IPS-15b (cell line): Measurements from ENCODE around the gene DYRK1B.

Experiments used
- H3K27me3 ChIP-seq: one replicate; pipeline ENCODE4 v1.6.1; 2013; ENCODE audit warnings: low read length; ENCODE audit not compliant: control insufficient read depth, insufficient read depth
- H3K36me3 ChIP-seq: one replicate; pipeline ENCODE4 v1.6.1; 2013; ENCODE audit warnings: low read length; ENCODE audit not compliant: control insufficient read depth, insufficient read depth
- H3K4me1 ChIP-seq: one replicate; pipeline ENCODE4 v1.6.1; 2013; ENCODE audit warnings: mild to moderate bottlenecking, low read length; ENCODE audit not compliant: control insufficient read depth, insufficient read depth
- H3K4me3 ChIP-seq: one replicate; pipeline ENCODE4 v1.5.1; 2013; ENCODE audit warnings: low read depth, low read length
- H3K9ac ChIP-seq: one replicate; pipeline ENCODE4 v1.6.1; 2013; ENCODE audit warnings: low read depth, mild to moderate bottlenecking, low read length
- H3K9me3 ChIP-seq: one replicate; pipeline ENCODE4 v1.6.1; 2013; ENCODE audit warnings: mild to moderate bottlenecking, low read length; ENCODE audit not compliant: control insufficient read depth, insufficient read depth

Gene DYRK1B

GRCh38 chr19:39873385-39873784 is 39.4 kb upstream of the DYRK1B start:
- no peak overlapping the region for H3K9ac ChIP-seq
- peaks cover 3% of the 10 kb centered on the region for H3K4me1 ChIP-seq
- H3K4me3 ChIP-seq: no peak overlapping the region
- H3K27me3 ChIP-seq: peaks cover 4% of the 10 kb centered on the region
- no peaks in the 10 kb centered on the region for H3K9me3 ChIP-seq
- H3K36me3 ChIP-seq: no peaks in the 10 kb centered on the region

GRCh38 chr19:39871886-39872866 is 38.2 kb upstream of the DYRK1B start:
- Histone ChIP-seq H3K36me3 (no peaks in the 10 kb centered on the region), H3K4me1 (peaks cover 3% of the 10 kb centered on the region), H3K9me3 (no peaks in the 10 kb centered on the region), H3K9ac (no peak overlapping the region), H3K27me3 (peaks cover 4% of the 10 kb centered on the region), H3K4me3 (no peak overlapping the region)

GRCh38 chr19:39871362-39871761 is 37.4 kb upstream of the DYRK1B start:
- no peaks in the 10 kb centered on the region for H3K9me3 ChIP-seq
- H3K36me3 ChIP-seq: no peaks in the 10 kb centered on the region
- peaks cover 3% of the 10 kb centered on the region for H3K4me1 ChIP-seq
- no peak overlapping the region for H3K4me3 ChIP-seq
- peaks cover 4% of the 10 kb centered on the region for H3K27me3 ChIP-seq
- no peak overlapping the region for H3K9ac ChIP-seq

- H3K27me3 ChIP-seq: peaks cover 4% of the 10 kb centered on the region
Measured at GRCh38 chr19:39870171-39870971, 36.4 kb upstream of the DYRK1B start.

DNA sequence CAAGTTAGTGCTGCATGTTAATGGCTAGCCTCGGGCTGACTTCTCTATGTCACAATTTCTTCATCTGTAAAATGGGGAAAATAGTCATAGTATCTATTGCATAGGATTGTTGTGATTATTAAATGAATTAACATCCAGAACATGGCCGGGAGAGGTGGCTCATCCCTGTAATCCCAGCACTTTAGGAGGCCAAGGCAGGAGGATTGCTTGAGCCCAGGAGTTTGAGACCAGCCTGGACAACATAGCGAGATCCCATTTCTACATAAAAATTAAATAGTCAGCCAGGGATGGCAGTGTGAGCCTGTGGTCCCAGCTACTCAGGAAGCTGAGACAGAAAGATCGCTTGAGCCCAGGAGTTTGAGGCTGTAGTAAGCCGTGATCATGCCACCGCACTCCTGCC is 34.0 kb upstream of the DYRK1B start:
- Histone ChIP-seq H3K9ac (no peak overlapping the region), H3K4me3 (no peak overlapping the region), H3K4me1 (peaks cover 3% of the 10 kb centered on the region), H3K27me3 (peaks cover 4% of the 10 kb centered on the region), H3K9me3 (no peaks in the 10 kb centered on the region), H3K36me3 (no peaks in the 10 kb centered on the region)

More at GRCh38 chr19:39870171-39870971, 36.4 kb upstream of the DYRK1B start:
- no peaks in the 10 kb centered on the region for H3K36me3 ChIP-seq
- H3K9me3 ChIP-seq: no peaks in the 10 kb centered on the region
- no peak overlapping the region for H3K9ac ChIP-seq
- peaks cover 3% of the 10 kb centered on the region for H3K4me1 ChIP-seq
- H3K4me3 ChIP-seq: peak overlapping the region; percentile 32

GRCh38 chr19:39867133-39867532 is 33.2 kb upstream of the DYRK1B start:
- Histone ChIP-seq H3K9me3 (no peaks in the 10 kb centered on the region), H3K4me1 (peaks cover 3% of the 10 kb centered on the region), H3K36me3 (no peaks in the 10 kb centered on the region), H3K4me3 (no peak overlapping the region), H3K27me3 (peaks cover 4% of the 10 kb centered on the region), H3K9ac (no peak overlapping the region)

DNA sequence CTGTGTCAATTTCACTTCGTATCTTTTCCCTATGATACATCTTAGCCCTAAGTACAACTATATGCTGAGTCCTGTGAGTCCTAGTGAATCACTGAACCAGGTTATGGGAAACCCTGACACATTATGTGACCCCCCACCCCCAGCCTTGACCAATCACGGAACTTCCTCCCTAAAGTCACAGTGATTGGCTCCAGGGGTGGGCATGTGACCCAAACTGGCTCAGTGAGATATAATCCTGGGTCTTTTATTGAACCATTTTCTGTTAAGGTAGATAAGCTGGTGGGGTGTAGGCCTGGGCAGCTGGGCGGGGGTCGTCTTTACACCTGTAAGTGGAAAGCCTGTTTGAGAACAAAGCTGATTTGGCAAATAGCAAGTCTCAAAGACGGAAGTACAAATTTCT is 32.0 kb upstream of the DYRK1B start:
- Histone ChIP-seq H3K9ac (no peak overlapping the region), H3K36me3 (no peaks in the 10 kb centered on the region), H3K4me1 (peaks cover 3% of the 10 kb centered on the region), H3K9me3 (no peaks in the 10 kb centered on the region), H3K4me3 (no peak overlapping the region), H3K27me3 (peaks cover 4% of the 10 kb centered on the region)

GRCh38 chr19:39865186-39865585 is 31.2 kb upstream of the DYRK1B start:
- H3K4me1 ChIP-seq: peaks cover 3% of the 10 kb centered on the region
- peaks cover 4% of the 10 kb centered on the region for H3K27me3 ChIP-seq
- no peaks in the 10 kb centered on the region for H3K36me3 ChIP-seq
- H3K4me3 ChIP-seq: no peak overlapping the region
- no peaks in the 10 kb centered on the region for H3K9me3 ChIP-seq
- no peak overlapping the region for H3K9ac ChIP-seq

- no peak overlapping the region for H3K9ac ChIP-seq
- H3K4me1 ChIP-seq: no peaks in the 10 kb centered on the region
- H3K27me3 ChIP-seq: no peaks in the 10 kb centered on the region
Measured at GRCh38 chr19:39864118-39864517, 30.2 kb upstream of the DYRK1B start.

DNA sequence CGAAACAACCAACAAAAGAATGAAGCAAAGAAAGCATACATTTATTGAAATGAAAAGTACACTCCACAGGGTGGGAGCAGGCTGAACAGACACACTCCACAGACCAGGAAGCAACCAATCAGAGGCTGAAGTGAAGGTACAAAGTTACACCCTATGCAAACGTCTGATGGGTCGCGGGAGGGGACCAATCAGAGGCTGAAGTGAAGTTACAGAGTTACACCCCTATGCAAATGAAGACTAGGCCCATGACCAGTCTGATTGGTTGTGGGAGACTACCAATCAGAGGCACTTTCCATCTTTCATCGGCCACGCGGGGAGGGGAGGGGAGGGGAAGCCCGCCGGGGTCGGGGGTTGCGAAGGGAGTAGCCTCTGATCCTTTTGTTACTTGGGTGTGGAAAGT is 24.6 kb upstream of the DYRK1B start:
- Histone ChIP-seq H3K36me3 (no peaks in the 10 kb centered on the region), H3K4me1 (no peaks in the 10 kb centered on the region), H3K4me3 (peak overlapping the region; percentile 49), H3K9me3 (no peaks in the 10 kb centered on the region), H3K27me3 (no peaks in the 10 kb centered on the region), H3K9ac (no peak overlapping the region)

More at GRCh38 chr19:39864118-39864517, 30.2 kb upstream of the DYRK1B start:
- Histone ChIP-seq H3K36me3 (no peaks in the 10 kb centered on the region), H3K4me3 (no peak overlapping the region), H3K9me3 (no peaks in the 10 kb centered on the region)

GRCh38 chr19:39852882-39853281 is 18.9 kb upstream of the DYRK1B start:
- Histone ChIP-seq H3K4me3 (no peak overlapping the region), H3K9me3 (no peaks in the 10 kb centered on the region), H3K4me1 (no peaks in the 10 kb centered on the region), H3K9ac (no peak overlapping the region), H3K36me3 (no peaks in the 10 kb centered on the region), H3K27me3 (no peaks in the 10 kb centered on the region)
